HepG2 (cell line): ENCODE data around the gene PRKAR1B. TPM values are rescaled to one million over a fixed set of nuclear protein-coding genes. Genes with fewer than 3 reads are reported as not detected.

Experiments used
- ATAC-seq: fragments of 200-7000 bp; cut with Tn5 transposase; 3 replicates; pipeline ENCODE4 v1.9.1; 2020; ENCODE audit warnings: mild to moderate bottlenecking, moderate library complexity
- BruUV-seq: library from RNA; stranded (reverse); fragments of 400-500 nt; replicated peaks from 2 replicates; lab custom pipeline; 2021; lab: Mats Ljungman, UMichigan
- CTCF ChIA-PET: fragments of 300-600 bp; formaldehyde crosslinking; extraction: SDS; loops from one replicate; lab custom pipeline; 2021; ENCODE audit warnings: low total read pairs, inconsistent platforms, low intra/inter-chr PET ratio; lab: Yijun Ruan, JAX
- POLR2A ChIA-PET: fragments of 350-600 bp; sonication (Branson Sonifier 250); formaldehyde crosslinking; loops from one replicate; lab custom pipeline; 2020; ENCODE audit warnings: antibody characterized with exemption, inconsistent platforms; lab: Yijun Ruan, JAX
- DNase-seq: peaks from one replicate; pipeline ENCODE4 v3.0.0-alpha.2; 2015; ENCODE audit warnings: low spot score
- FAIRE-seq: peaks from 3 replicates; lab custom pipeline; 2011; peaks lifted over from hg19 to GRCh38; lab: Jason Lieb, UNC
- H2AFZ ChIP-seq: one replicate; pipeline ENCODE4 v1.6.1; 2011; ENCODE audit warnings: low read length, inconsistent platforms
- H3K27ac ChIP-seq: fragments of 300-600 bp; 3 replicates; pipeline ENCODE4 v1.8.0; 2011; ENCODE audit warnings: mixed run types, mild to moderate bottlenecking, mixed read lengths, low read length, inconsistent platforms; ENCODE audit not compliant: insufficient read depth; ENCODE audit errors: extremely low read length
- H3K27me3 ChIP-seq, 2 experiments: fragments of 200-600 bp in 1 of 2; 2 replicates in 1 of 2; 3 replicates in 1 of 2; pipeline versions ENCODE4 v1.6.0 to v1.8.0; 2011; ENCODE audit warnings: low read length in 2 of 2, mild to moderate bottlenecking in 2 of 2, moderate library complexity in 2 of 2, inconsistent platforms in 1 of 2; ENCODE audit not compliant: insufficient read depth in 2 of 2, control insufficient read depth in 1 of 2
- H3K36me3 ChIP-seq, 2 experiments: fragments of 200-600 bp in 1 of 2; replicated peaks in 1 of 2; 2 replicates in 1 of 2; 3 replicates in 1 of 2; pipeline versions ENCODE4 v1.5.1 to v1.8.0; 2011; ENCODE audit warnings: low read length in 2 of 2, inconsistent platforms in 1 of 2; ENCODE audit not compliant: insufficient read depth in 2 of 2, control insufficient read depth in 1 of 2
- H3K4me1 ChIP-seq: 2 replicates; pipeline ENCODE4 v1.5.1; 2012; ENCODE audit warnings: low read length, inconsistent platforms; ENCODE audit not compliant: insufficient read depth
- H3K4me2 ChIP-seq: 2 replicates; pipeline ENCODE4 v1.6.0; 2011; ENCODE audit warnings: low read depth, low read length, inconsistent platforms
- H3K4me3 ChIP-seq, 3 experiments: fragments of 200-600 bp in 1 of 3; sonication (generic), shearing (Covaris generic) in 1 of 3; replicated peaks in 1 of 3; 2 replicates each; pipeline ENCODE4 v1.5.1; 2011 to 2016; ENCODE audit warnings: low read length in 3 of 3, inconsistent platforms in 2 of 3, low read depth in 2 of 3, mild to moderate bottlenecking in 2 of 3, control low read depth in 1 of 3, mixed read lengths in 1 of 3; ENCODE audit not compliant: insufficient read depth in 1 of 3
- H3K79me2 ChIP-seq: one replicate; pipeline ENCODE4 v1.6.1; 2011; ENCODE audit warnings: low read length, inconsistent platforms; ENCODE audit not compliant: insufficient read depth
- H3K9ac ChIP-seq: 2 replicates; pipeline ENCODE4 v1.6.0; 2011; ENCODE audit warnings: mild to moderate bottlenecking, low read depth, low read length, inconsistent platforms; ENCODE audit not compliant: insufficient read depth
- H3K9me3 ChIP-seq: 2 replicates; pipeline ENCODE4 v1.5.1; 2012; ENCODE audit warnings: mild to moderate bottlenecking, low read length
- H4K20me1 ChIP-seq: 2 replicates; pipeline ENCODE4 v1.6.0; 2011; ENCODE audit warnings: inconsistent platforms, mild to moderate bottlenecking, low read length, moderate library complexity; ENCODE audit not compliant: insufficient read depth
- CHD2 ChIP-seq: IDR thresholded peaks from 2 replicates; pipeline ENCODE4 v1.6.1; 2011; ENCODE audit warnings: low read depth, low read length, improper control_type of control experiment
- HNRNPK ChIP-seq: fragments of 200-400 bp; formaldehyde crosslinking; IDR thresholded peaks from 2 replicates; pipeline ENCODE4 v1.6.1; 2018; ENCODE audit warnings: low read length, low read depth, moderate library complexity, mild to moderate bottlenecking; ENCODE audit not compliant: poor library complexity, severe bottlenecking
- HOXA7 ChIP-seq: sonication (generic); formaldehyde crosslinking; IDR thresholded peaks from 2 replicates; pipeline ENCODE4 v1.8.1; 2022; ENCODE audit warnings: mild to moderate bottlenecking, missing genetic modification reagents, moderate library complexity
- KDM3A ChIP-seq: IDR thresholded peaks from 2 replicates; pipeline ENCODE4 v1.6.1; 2018; ENCODE audit warnings: low read depth, missing compliant biosample characterization
- NCOA5 ChIP-seq: sonication (generic); formaldehyde crosslinking; IDR thresholded peaks from 2 replicates; pipeline ENCODE4 v1.4.0; 2020; ENCODE audit warnings: missing genetic modification reagents
- NKX3-1 ChIP-seq: sonication (generic); formaldehyde crosslinking; IDR thresholded peaks from 2 replicates; pipeline ENCODE4 v1.5.0; 2020; ENCODE audit warnings: missing genetic modification reagents
- NR2F1 ChIP-seq, 2 experiments: fragments of 450-650 bp in 1 of 2; formaldehyde crosslinking in 1 of 2; IDR thresholded peaks; 2 replicates each; pipeline versions ENCODE4 v1.5.0 to v1.6.1; 2016 to 2020; ENCODE audit warnings: mild to moderate bottlenecking in 1 of 2, missing compliant biosample characterization in 1 of 2, missing genetic modification reagents in 1 of 2, moderate library complexity in 1 of 2
- RFX3 ChIP-seq: IDR thresholded peaks from 2 replicates; pipeline ENCODE4 v1.6.1; 2016; ENCODE audit warnings: missing biosample characterization, missing genetic modification reagents
- ZBTB8A ChIP-seq: sonication (generic); formaldehyde crosslinking; IDR thresholded peaks from 2 replicates; pipeline ENCODE4 v1.4.0; 2020; ENCODE audit warnings: mild to moderate bottlenecking, low read depth, missing genetic modification reagents, borderline replicate concordance
- ZNF333 ChIP-seq: sonication (generic); formaldehyde crosslinking; IDR thresholded peaks from 2 replicates; pipeline ENCODE4 v1.4.0; 2020; ENCODE audit warnings: mild to moderate bottlenecking, missing genetic modification reagents, borderline replicate concordance
- ZNF484 ChIP-seq: sonication (generic); formaldehyde crosslinking; IDR thresholded peaks from 2 replicates; pipeline ENCODE4 v1.5.1; 2020; ENCODE audit warnings: mild to moderate bottlenecking, low read depth, missing genetic modification reagents, borderline replicate concordance
- ZNF589 ChIP-seq: sonication (generic); formaldehyde crosslinking; conservative IDR thresholded peaks from 2 replicates; pipeline ENCODE4 v1.8.0; 2022; ENCODE audit warnings: mild to moderate bottlenecking, moderate library complexity, missing genetic modification reagents
- ZNF629 ChIP-seq: sonication (generic); formaldehyde crosslinking; conservative IDR thresholded peaks from 2 replicates; pipeline ENCODE4 v1.5.0; 2020; ENCODE audit warnings: missing genetic modification reagents
- WGBS: methylation state at CpG from one replicate; pipeline ENCODE4 v1.1.6; 2017; ENCODE audit warnings: low lambda C conversion rate; 5-methylcytosine and 5-hydroxymethylcytosine counted together
- in situ Hi-C: cut with HindIII; loops from 2 replicates; pipeline ENCODE4 v1.10.0; 2017; ENCODE audit warnings: low pct_unique_long_range_greater_than_20kb; ENCODE audit not compliant: extremely low pct_ligation_motif_present
- intact Hi-C: fragments of 100-400 bp; cut with micrococcal nuclease; formaldehyde crosslinking; loops from one replicate; pipeline ENCODE4 v1.10.0; 2022; ENCODE audit not compliant: unreplicated experiment
- polyA plus RNA-seq, 8 experiments: library from polyadenylated mRNA; depleted of rRNA in 3 of 8; stranded (reverse) in 7 of 8; unstranded in 1 of 8; fragments of >200 nt; fragmentation: Illumina TruSeq in 4 of 8; extraction: Trizol in 4 of 8; gene quantifications; 2 replicates each; pipeline versions ENCODE4 v1.2.1 to v1.2.3, GENCODE V29; 2011 to 2016; ENCODE audit warnings: low read depth in 4 of 8, missing spikeins in 1 of 8, mixed read lengths in 1 of 8; ENCODE audit not compliant: insufficient read depth in 1 of 8
- total RNA-seq, 5 experiments: library from RNA; depleted of rRNA; stranded (reverse); fragments of >200 nt; fragmentation: Illumina TruSeq; extraction: Trizol; gene quantifications; 2 replicates each; pipeline ENCODE4 v1.2.3, GENCODE V29; 2016; ENCODE audit warnings: low read depth in 1 of 5
- TF ChIP-seq, protein P1 (sequence below), 2 experiments: sonication (generic) in 1 of 2; formaldehyde crosslinking in 1 of 2; IDR thresholded peaks; 2 replicates each; pipeline versions ENCODE4 v1.4.0 to v1.6.1; 2018 to 2020; ENCODE audit warnings: missing genetic modification reagents in 2 of 2, borderline replicate concordance in 1 of 2, low read depth in 1 of 2, mild to moderate bottlenecking in 1 of 2, missing biosample characterization in 1 of 2

PRKAR1B gene
- total and polyA plus RNA-seq, 2 of the 13 experiments (the other 11 are each of a cell fraction or from before 2014, with no cell fraction given) = 7.9 to 28.2 TPM

GRCh38 chr7:696812-697551 is 30.1 kb downstream of the PRKAR1B start (continued):
- TF ChIP-seq NKX3-1 (no peak), CHD2 (no peak)
- TF ChIP-seq, all 625 proteins: peak for 0

- Histone ChIP-seq H4K20me1 (no peaks in the 10 kb centered on the region), H2AFZ (no peak overlapping the region), H3K4me3 (no peak overlapping the region), H3K27me3 (no peaks in the 10 kb centered on the region), H3K79me2 (no peaks in the 10 kb centered on the region), H3K9ac (no peak overlapping the region), H3K4me2 (no peak overlapping the region), H3K9me3 (no peaks in the 10 kb centered on the region), H3K36me3 (peaks cover 3 to 20% of the 10 kb centered on the region in 2 experiments; a peak in 4 of 5 replicates), H3K4me1 (no peaks in the 10 kb centered on the region), H3K27ac (no peak overlapping the region)
- in situ Hi-C loops = no loop called here
- no peak for TF ChIP-seq ZBTB8A (CRISPR knock-in tag)
- intact Hi-C loops = no loop called here
- no peak for DNase-seq
- FAIRE-seq = no peak
- ChIA-PET CTCF (no interaction called here), POLR2A (no interaction called here)
- no TSS peak for BruUV-seq
- no peak for ATAC-seq
- WGBS = 95% methylated on average over 7 of the region's 9 CpGs
Observed at GRCh38 chr7:696426-696811, 30.7 kb downstream of the PRKAR1B start.

GRCh38 chr7:693280-693679 is 33.8 kb downstream of the PRKAR1B start:
- no peak overlapping the region for H3K9ac ChIP-seq
- WGBS = 98% methylated on average over 17 of the region's 22 CpGs
- in situ Hi-C loops = no loop called here
- TF ChIP-seq NCOA5 (no peak), ZNF629 (CRISPR knock-in tag) (no peak), HOXA7 (CRISPR knock-in tag) (no peak), NR2F1 (CRISPR knock-in tag; IDR thresholded peaks at IDR 0.05) (no peak), ZNF333 (CRISPR knock-in tag) (no peak), ZNF484 (CRISPR knock-in tag) (no peak), ZNF589 (no peak), HNRNPK (no peak), RFX3 (CRISPR knock-in tag) (no peak), KDM3A (CRISPR knock-in tag) (no peak)
- TF ChIP-seq, protein P1, sequence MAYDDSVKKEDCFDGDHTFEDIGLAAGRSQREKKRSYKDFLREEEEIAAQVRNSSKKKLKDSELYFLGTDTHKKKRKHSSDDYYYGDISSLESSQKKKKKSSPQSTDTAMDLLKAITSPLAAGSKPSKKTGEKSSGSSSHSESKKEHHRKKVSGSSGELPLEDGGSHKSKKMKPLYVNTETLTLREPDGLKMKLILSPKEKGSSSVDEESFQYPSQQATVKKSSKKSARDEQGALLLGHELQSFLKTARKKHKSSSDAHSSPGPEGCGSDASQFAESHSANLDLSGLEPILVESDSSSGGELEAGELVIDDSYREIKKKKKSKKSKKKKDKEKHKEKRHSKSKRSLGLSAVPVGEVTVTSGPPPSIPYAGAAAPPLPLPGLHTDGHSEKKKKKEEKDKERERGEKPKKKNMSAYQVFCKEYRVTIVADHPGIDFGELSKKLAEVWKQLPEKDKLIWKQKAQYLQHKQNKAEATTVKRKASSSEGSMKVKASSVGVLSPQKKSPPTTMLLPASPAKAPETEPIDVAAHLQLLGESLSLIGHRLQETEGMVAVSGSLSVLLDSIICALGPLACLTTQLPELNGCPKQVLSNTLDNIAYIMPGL (CRISPR knock-in tag; IDR thresholded peaks at IDR 0.05; ENCODE audit: borderline replicate concordance in 1 of 2, low read depth in 1 of 2) = no peak

More at GRCh38 chr7:693280-693679, 33.8 kb downstream of the PRKAR1B start:
- Histone ChIP-seq H3K36me3 (peaks cover 0 to 8% of the 10 kb centered on the region in 2 experiments; a peak in 2 of 5 replicates), H3K79me2 (no peaks in the 10 kb centered on the region), H4K20me1 (no peaks in the 10 kb centered on the region), H3K9me3 (no peaks in the 10 kb centered on the region), H3K4me3 (no peak overlapping the region), H3K27me3 (no peaks in the 10 kb centered on the region), H3K4me1 (no peaks in the 10 kb centered on the region), H2AFZ (no peak overlapping the region), H3K27ac (no peak overlapping the region), H3K4me2 (no peak overlapping the region)
- intact Hi-C loops = no loop called here
- DNase-seq (no peak), ATAC-seq (no peak), FAIRE-seq (no peak)
- BruUV-seq = no TSS peak
- CTCF ChIA-PET = no interaction called here
- POLR2A ChIA-PET = no interaction called here
